Karpas-422 (cell line): Measurements from ENCODE around the gene TLE7. TPM values are rescaled to one million over a fixed set of nuclear protein-coding genes. Genes with fewer than 3 reads are reported as not detected.

Source experiments
- DNase-seq: peaks from one replicate; pipeline ENCODE4 v3.0.0-alpha.2; 2015
- H2AFZ ChIP-seq: fragments of 200-600 bp; sonication (generic); 2 replicates; pipeline ENCODE4 v1.6.1; 2014; ENCODE audit warnings: antibody characterized with exemption, low read length, mixed read lengths
- H3K27ac ChIP-seq: fragments of 200-600 bp; sonication (generic); 2 replicates; pipeline ENCODE4 v1.5.1; 2014; ENCODE audit warnings: mild to moderate bottlenecking, low read length, moderate library complexity
- H3K27me3 ChIP-seq: fragments of 200-600 bp; sonication (generic); 2 replicates; pipeline ENCODE4 v1.6.1; 2014; ENCODE audit warnings: low read length, mixed read lengths
- H3K36me3 ChIP-seq: fragments of 200-600 bp; sonication (generic); 2 replicates; pipeline ENCODE4 v1.6.1; 2014; ENCODE audit warnings: low read length, mixed read lengths; ENCODE audit not compliant: insufficient read depth
- H3K4me1 ChIP-seq: fragments of 200-600 bp; sonication (generic); 2 replicates; pipeline ENCODE4 v1.6.1; 2014; ENCODE audit warnings: mild to moderate bottlenecking, low read length, mixed read lengths
- H3K4me2 ChIP-seq: fragments of 200-600 bp; sonication (generic); 2 replicates; pipeline ENCODE4 v1.6.1; 2014; ENCODE audit warnings: low read length, low read depth, mild to moderate bottlenecking; ENCODE audit not compliant: poor library complexity, severe bottlenecking
- H3K4me3 ChIP-seq: fragments of 200-600 bp; sonication (generic); 2 replicates; pipeline ENCODE4 v1.5.1; 2014; ENCODE audit warnings: mild to moderate bottlenecking, antibody characterized with exemption, low read length, mixed read lengths
- H3K79me2 ChIP-seq: fragments of 200-600 bp; sonication (generic); 2 replicates; pipeline ENCODE4 v1.6.1; 2014; ENCODE audit warnings: mild to moderate bottlenecking, low read length, mixed read lengths
- H3K9ac ChIP-seq: fragments of 200-600 bp; sonication (generic); 2 replicates; pipeline ENCODE4 v1.6.0; 2014; ENCODE audit warnings: low read length
- H3K9me2 ChIP-seq: fragments of 200-600 bp; sonication (generic), shearing (Covaris generic); replicated peaks from 2 replicates; pipeline ENCODE4 v1.6.0; 2014; ENCODE audit warnings: mild to moderate bottlenecking, low read length, moderate library complexity; ENCODE audit not compliant: insufficient read depth
- H3K9me3 ChIP-seq: fragments of 300-700, 200-600 bp; sonication (generic); 2 replicates; pipeline ENCODE4 v1.6.1; 2014; ENCODE audit warnings: low read length, mixed read lengths
- H4K20me1 ChIP-seq: fragments of 200-600 bp; sonication (generic); 2 replicates; pipeline ENCODE4 v1.6.1; 2014; ENCODE audit warnings: mild to moderate bottlenecking, antibody characterized with exemption, low read length, low read depth; ENCODE audit not compliant: insufficient read depth
- total RNA-seq: library from RNA; depleted of rRNA; stranded (reverse); fragments of >200 nt; shearing (Covaris generic); gene quantifications from 2 replicates; pipeline ENCODE4 v1.2.3, GENCODE V29; 2014; ENCODE audit warnings: low replicate concordance; rRNA removed

Gene TLE7
- total RNA-seq, 1 experiment from 2014 or later = not detected

- Histone ChIP-seq H3K4me3 (no peak overlapping the region), H3K9me2 (no peaks in the 10 kb centered on the region), H3K4me2 (no peak overlapping the region), H3K27me3 (no peaks in the 10 kb centered on the region), H2AFZ (no peak overlapping the region), H4K20me1 (no peaks in the 10 kb centered on the region), H3K4me1 (no peaks in the 10 kb centered on the region), H3K9me3 (no peaks in the 10 kb centered on the region), H3K79me2 (no peaks in the 10 kb centered on the region), H3K9ac (no peak overlapping the region), H3K27ac (no peak overlapping the region), H3K36me3 (no peaks in the 10 kb centered on the region)
- no peak for DNase-seq
Measured at GRCh38 chr16:71389330-71389729, 52.5 kb downstream of the TLE7 start.

- no peak for DNase-seq
- H3K27ac ChIP-seq = no peak overlapping the region
- H3K4me3 ChIP-seq = no peak overlapping the region
- no peak overlapping the region for H3K4me2 ChIP-seq
- no peak overlapping the region for H2AFZ ChIP-seq
- no peaks in the 10 kb centered on the region for H3K79me2 ChIP-seq
- H3K27me3 ChIP-seq = no peaks in the 10 kb centered on the region
- H3K36me3 ChIP-seq = no peaks in the 10 kb centered on the region
- H4K20me1 ChIP-seq = no peaks in the 10 kb centered on the region
- H3K9me2 ChIP-seq = no peaks in the 10 kb centered on the region
- H3K9me3 ChIP-seq = no peaks in the 10 kb centered on the region
- no peaks in the 10 kb centered on the region for H3K4me1 ChIP-seq
- no peak overlapping the region for H3K9ac ChIP-seq
Measured at GRCh38 chr16:71387045-71387871, 54.6 kb downstream of the TLE7 start.

DNA sequence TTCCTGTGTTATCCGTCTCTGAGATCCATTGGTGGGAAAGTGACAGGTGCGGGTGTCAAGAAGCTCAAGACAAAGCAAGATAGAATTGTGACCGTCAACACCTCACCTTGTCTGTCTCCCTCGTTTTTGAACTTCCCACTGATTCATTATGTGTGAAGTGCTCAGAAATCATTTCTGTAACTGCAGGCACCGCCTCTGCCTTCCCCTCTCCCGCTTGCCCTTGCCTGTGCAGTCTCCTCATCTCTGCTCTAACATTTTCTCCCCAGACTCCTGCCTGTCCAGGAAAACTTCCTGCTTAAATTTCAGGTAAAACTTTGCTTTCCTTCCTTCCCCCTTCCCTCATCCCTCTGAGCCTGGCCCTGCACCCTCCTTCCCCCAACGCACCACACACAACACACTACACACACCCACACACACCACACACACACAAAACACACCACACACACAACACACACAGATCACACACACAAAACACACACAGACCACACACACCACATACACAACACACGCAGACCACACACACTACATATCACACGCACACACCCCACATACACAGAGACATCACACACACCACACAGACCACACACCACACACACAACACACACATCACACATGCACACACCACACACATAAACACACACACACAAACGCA lies 57.7 kb downstream of the TLE7 start:
- Histone ChIP-seq H3K9ac (no peak overlapping the region), H3K9me2 (no peaks in the 10 kb centered on the region), H3K4me3 (no peak overlapping the region), H3K27me3 (no peaks in the 10 kb centered on the region), H2AFZ (no peak overlapping the region), H3K36me3 (no peaks in the 10 kb centered on the region), H3K27ac (no peak overlapping the region), H3K79me2 (no peaks in the 10 kb centered on the region), H3K9me3 (no peaks in the 10 kb centered on the region), H4K20me1 (no peaks in the 10 kb centered on the region), H3K4me2 (no peak overlapping the region), H3K4me1 (no peaks in the 10 kb centered on the region)
- DNase-seq = no peak

DNA sequence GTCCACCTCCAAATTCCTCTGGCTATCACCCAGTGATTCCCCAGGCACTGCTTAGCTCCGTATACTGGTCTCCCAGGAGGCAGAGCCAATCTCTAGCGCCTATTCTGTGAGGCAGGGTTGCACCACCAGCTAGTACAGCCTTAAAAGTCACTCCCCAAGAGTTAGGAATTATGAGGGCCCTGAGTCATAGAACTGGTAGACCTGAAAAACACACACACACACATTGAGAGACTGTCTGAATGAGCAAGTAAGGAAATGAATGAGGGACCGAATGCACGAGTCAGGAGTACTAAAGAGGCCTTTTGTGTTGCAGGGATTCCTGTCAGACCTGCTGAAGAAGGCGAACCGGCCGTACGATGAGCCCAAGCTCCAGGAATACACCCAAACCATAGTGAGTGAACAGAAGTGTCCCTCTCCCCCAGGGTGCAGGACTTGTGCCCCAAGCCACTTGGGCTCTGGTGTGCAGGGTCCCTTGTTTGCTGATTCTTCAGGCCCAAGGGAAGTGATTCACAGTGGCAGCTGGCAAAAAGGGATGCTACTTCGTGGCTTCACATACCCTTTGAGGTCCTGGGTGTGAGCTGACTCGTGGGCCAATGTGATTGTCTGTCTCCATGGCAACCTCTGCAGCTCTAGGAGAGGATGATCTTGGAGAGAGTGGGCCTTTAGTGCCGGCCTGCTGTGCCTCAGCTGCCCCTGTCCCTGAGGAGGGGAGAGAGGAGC lies 58.6 kb downstream of the TLE7 start:
- Histone ChIP-seq H3K9me3 (no peaks in the 10 kb centered on the region), H3K36me3 (no peaks in the 10 kb centered on the region), H3K4me3 (no peak overlapping the region), H3K9me2 (no peaks in the 10 kb centered on the region), H4K20me1 (no peaks in the 10 kb centered on the region), H3K27me3 (no peaks in the 10 kb centered on the region), H3K79me2 (no peaks in the 10 kb centered on the region), H3K27ac (no peak overlapping the region), H3K4me2 (no peak overlapping the region), H3K4me1 (no peaks in the 10 kb centered on the region), H3K9ac (no peak overlapping the region), H2AFZ (no peak overlapping the region)
- DNase-seq = no peak

- no peaks in the 10 kb centered on the region for H3K4me1 ChIP-seq
- no peak overlapping the region for H3K4me2 ChIP-seq
- H2AFZ ChIP-seq = no peak overlapping the region
- H3K9me3 ChIP-seq = no peaks in the 10 kb centered on the region
- H3K27me3 ChIP-seq = no peaks in the 10 kb centered on the region
- no peaks in the 10 kb centered on the region for H3K79me2 ChIP-seq
- H3K9ac ChIP-seq = no peak overlapping the region
- no peaks in the 10 kb centered on the region for H4K20me1 ChIP-seq
- H3K4me3 ChIP-seq = no peak overlapping the region
- H3K36me3 ChIP-seq = no peaks in the 10 kb centered on the region
- no peak overlapping the region for H3K27ac ChIP-seq
- no peaks in the 10 kb centered on the region for H3K9me2 ChIP-seq
- DNase-seq = no peak
Measured at GRCh38 chr16:71380831-71381230, 61.0 kb downstream of the TLE7 start.

Other genes with a start within 250 kb of the TLE7 start
- gene HYDIN, start 211.3 kb downstream of the TLE7 start, total RNA-seq = not detected in 2 replicates
- gene CMTR2, start 152.7 kb downstream of the TLE7 start, total RNA-seq = 14.6 and 44.5 TPM in 2 replicates
- gene CALB2, start 83.3 kb downstream of the TLE7 start, total RNA-seq = not detected in 2 replicates
- 8.9 and 13.6 TPM in 2 replicates for gene ZNF23, start 20.2 kb upstream of the TLE7 start, total RNA-seq
- gene ZNF19, start 47.3 kb upstream of the TLE7 start, total RNA-seq = 5.7 and 6.6 TPM in 2 replicates
- 0.22 TPM in 2 replicates for gene CHST4, start 84.4 kb upstream of the TLE7 start, total RNA-seq
- not detected in 2 replicates for gene TAT, start 135.0 kb upstream of the TLE7 start, total RNA-seq
- not detected in 2 replicates for gene MARVELD3, start 184.1 kb upstream of the TLE7 start, total RNA-seq